SIG-M5 treated with dmso at 0.1 percent for 504 hours (cell line): Measurements from ENCODE around the gene RABGAP1L.
"Not testable (repeated sequence)": the region's sequence is repeated elsewhere in the genome, so short reads cannot be mapped to it uniquely, and the experiment has no call there.

ENCODE experiments used
- DNase-seq: peaks from one replicate; lab custom pipeline; 2025; ENCODE audit not compliant: unreplicated experiment; lab: John Stamatoyannopoulos, UW

RABGAP1L gene

DNA sequence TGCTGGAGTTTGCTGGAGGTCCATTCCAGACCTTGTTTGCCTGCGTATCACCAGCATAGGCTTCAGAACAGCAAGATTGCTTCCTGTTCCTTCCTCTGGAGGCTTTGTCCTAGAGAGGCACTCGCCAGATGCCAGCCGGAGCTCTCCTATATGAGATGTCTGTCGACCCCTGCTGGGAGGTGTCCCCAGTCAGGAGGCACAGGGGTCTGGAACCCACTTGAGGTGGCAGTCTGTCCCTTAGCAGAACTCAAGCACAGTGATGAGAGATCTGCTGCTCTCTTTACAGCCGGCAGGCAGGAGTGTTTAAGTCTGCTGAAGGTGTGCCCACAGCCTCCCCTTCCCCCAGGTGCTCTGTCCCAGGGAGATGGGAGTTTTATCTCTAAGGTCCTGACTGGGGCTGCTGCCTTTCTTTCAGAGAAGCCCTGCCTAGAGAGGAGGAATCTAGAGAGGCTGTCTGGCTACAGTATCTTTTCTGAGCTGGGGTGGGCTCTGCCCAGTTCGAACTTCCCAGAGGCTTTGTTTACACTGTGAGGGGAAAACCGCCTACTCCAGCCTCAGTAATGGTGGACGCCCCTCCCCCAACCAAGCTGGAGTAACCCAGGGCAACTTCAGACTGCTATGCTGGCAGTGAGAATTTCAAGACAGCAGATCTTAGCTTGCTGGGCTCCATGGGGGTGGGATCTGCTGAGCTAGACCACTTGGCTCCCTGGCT lies 493.4 kb downstream of the RABGAP1L start:
- DNase-seq: no peak

DNA sequence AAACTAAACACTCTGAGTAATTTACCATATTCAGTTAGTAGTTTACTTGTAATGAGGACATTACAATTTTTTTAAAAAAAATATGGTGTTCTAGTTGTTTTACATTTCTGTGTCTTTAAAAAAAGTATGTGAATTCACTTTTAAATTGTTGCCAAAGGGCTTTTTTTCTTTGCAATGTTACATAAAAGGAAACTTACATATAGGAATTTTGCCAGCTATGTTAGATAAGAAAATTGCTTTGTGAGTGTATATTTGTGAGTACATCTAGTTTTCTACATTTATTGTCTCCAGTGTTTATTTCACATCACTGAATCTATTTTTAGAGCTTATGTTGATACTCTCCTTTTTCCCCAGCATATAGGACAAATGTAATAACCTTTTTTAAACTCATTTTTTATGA lies 495.2 kb downstream of the RABGAP1L start:
- DNase-seq: no peak

DNA sequence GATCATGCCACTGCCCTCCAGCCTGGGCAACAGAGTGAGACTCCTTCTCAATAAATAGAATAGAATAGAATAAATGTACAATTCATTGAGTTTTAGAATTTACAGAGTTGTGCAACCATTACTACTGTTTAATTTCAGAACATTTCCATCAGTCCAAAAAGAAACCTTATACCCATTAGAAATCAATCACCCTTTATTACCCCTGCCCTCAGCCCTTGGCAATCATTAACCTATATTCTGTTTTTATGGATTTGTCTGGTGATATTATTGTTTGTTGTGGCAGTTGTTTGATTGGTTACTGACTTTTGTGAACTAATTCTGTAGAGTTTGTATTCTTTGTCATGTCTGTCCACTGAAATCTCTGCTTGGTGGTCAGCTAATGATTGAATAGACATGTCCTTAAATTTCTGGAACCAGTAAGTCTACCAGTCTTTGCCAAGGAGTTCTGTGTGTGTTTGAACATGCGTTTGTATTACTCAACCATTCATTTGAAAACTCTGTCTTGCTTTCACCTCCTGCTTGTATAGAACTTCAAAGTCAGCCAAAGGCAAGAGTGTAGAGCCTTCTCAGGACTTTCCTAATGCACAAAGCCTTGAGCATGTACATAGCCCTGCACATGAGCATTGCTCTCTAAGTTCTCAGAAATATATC lies 497.2 kb downstream of the RABGAP1L start:
- no peak for DNase-seq

DNA sequence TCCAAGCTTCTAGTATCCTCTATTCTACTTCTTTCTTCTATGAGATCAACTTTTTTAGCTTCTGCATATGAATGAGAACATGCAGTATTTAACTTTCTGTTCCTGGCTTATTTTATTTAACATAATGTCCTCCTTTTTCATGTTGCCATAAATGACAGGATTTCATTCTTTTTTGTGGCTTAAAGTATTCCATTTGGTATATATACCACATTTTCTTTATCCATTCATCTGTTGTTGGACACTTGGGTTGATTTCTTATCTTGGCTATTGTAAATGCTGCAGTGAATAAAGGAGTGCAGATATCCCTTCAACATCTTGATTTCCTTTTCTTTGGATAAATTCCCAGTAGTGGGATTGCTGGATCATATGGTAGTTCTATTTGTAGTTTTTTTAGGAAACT lies 498.1 kb downstream of the RABGAP1L start:
- DNase-seq: no peak

DNA sequence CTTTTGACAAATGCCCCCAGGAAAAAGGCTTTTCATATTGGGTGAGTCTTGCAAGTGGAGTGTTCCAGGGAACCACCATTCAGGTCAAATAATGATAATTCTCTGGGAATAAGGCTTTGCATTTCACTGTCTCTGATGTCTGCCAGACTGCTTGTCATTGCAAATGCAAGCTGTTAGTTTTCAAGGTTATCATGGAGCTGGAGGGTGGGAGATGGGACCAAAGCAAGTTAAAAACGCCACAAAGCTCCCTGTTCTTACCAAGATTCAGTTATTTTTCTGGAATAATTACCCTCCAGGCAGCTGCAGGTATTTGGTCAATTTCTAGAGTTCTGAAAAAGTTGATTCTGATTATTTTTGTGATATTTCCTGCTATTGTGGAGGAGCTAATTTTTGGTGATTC lies 498.6 kb downstream of the RABGAP1L start:
- DNase-seq: no peak

DNA sequence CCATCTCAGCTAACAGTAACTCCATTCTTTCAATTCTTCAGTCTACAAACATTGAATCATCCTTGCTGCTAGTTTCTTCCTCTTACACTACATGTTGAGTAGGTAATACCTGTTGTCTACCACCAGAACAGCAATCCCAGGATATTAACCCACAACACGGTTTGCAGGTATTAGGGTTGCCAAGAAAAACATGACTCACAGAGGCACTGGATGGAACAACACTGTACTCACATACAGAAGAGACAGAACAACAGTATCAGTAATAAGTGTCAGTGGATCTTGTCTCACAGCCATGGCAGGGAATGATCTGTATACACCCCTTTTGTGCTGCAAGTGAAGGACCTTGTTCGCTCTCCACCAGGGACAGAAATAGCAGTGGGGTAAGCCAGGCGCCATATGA lies 500.5 kb downstream of the RABGAP1L start:
- no peak for DNase-seq

DNA sequence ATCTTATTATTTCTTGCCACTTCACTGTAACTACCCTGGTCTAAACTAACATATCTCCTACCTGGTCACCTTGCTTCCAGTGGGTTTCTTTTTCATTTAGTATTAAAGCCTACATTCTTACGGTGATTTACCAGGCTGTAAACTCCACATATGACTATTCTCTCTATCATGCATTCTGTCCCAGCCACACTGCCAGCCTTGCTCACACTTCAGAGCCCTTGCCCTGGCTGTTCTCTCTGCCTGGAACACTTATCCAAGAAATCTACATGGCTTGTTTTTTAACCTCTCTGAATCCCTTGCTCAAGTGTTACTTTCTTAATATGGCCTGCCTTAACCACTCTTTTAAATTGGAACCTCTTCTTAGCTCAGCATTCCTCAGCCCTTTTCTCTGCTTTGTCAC lies 501.2 kb downstream of the RABGAP1L start:
- no peak for DNase-seq

DNA sequence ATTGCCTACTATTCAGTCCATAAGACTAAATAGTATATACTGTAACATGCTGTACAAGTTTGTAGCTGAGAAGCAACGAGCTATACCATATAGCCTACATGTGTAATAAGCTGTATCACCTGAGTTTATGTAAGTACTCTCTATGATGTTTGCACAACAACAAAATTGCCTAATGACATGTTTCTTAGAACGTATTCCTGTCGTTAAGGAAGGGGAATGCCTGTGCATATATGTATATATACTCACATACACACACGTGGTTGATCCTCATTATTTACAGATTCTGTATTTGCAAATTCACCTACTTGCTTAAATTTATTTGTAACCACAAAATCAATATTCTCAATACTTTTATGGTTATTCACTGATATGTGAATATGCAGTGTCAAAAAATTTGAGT lies 504.0 kb downstream of the RABGAP1L start:
- DNase-seq: no peak

DNA sequence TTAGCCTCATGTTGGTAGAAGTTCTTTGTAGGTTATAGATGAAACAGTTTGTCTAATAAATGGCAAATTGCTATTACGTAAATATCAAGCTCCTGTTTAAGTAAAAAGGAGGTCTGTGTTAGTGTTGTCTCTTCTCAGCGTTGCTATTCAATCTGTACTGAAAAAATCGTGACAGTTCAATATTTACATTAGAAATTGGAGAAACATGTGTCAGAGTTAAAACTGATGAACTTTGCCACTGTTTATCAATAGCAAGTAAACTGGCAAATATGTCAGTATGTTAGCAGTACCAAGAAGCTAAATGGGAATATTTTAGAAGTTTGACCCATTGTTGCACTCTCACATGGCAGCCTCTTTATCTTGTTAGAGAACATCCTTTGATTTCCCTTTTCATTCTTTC lies 506.9 kb downstream of the RABGAP1L start:
- DNase-seq: no peak

DNA sequence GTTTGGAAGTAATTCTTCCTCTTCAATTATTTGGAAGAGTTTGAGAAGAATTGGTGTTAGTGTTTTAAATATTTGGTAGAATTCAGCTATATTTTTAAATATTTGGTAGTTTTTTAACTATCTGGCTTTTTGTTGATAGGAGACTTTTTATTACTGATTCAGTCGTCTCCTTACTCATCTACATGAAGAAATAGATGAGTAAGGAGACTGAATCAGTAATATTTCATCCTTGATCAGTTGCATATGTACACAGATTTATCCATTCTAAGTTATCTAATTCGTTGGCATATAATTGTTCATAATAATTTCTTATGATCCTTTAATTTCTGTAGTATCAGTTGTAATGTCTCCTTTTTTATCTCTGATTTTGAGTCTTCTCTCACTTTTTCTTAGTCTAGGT lies 512.5 kb downstream of the RABGAP1L start:
- no peak for DNase-seq

DNA sequence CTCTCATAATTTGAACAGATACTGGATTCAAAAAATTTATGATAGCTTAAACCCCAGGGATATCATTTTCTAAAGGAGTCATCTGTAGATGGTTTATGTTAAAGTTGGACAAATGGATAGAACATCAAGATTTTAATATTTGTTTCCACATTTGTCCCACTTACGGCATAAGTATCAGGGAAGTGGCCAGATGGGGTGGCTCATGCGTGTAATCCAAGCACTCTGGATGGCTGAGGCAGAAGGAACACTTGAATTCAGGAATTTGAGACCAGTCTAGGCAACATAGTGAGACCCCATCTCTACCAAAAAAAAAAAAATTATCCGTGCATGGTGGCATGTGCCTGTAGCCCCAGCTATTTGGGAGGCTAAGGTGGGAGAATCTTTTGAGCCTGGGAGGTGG lies 517.5 kb downstream of the RABGAP1L start:
- DNase-seq: no peak

DNA sequence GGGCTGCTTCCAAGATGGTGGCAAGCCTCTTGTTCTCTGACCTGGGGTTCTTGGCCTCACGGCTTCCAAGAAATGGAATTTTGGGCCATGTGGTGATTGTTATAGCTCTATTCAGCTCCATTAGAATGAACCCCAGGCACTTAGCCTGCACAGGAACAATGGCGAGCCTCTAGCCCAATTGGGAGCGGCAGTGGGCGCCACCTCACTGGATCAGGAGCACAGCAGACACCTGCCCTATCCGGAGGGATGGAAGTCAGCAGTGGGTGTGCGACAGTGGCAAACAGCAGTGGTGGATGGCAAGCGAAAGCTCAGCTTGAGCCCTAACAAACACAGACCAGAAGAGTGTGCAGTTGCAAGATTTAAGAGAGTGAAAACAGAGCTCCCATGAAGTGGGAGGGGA lies 519.3 kb downstream of the RABGAP1L start:
- DNase-seq: no peak

DNA sequence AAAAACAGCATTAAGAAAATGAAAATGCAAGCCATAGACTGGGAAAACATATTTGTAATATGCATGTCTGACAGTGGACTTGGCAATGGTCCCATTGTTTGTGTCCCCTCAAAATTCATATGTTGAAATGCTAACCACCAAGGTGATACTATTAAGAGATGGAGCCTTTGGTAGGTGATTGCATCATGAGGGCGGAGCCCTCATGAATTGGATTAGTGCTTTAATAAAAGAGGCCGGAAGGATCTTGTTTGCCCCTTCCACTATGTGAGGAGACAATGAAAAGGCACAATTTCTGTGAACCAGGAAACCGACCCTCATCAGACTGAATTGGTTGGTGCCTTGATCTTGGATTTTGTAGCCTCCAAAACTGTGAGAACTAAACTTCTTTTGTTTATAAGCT lies 520.8 kb downstream of the RABGAP1L start:
- DNase-seq: no peak

DNA sequence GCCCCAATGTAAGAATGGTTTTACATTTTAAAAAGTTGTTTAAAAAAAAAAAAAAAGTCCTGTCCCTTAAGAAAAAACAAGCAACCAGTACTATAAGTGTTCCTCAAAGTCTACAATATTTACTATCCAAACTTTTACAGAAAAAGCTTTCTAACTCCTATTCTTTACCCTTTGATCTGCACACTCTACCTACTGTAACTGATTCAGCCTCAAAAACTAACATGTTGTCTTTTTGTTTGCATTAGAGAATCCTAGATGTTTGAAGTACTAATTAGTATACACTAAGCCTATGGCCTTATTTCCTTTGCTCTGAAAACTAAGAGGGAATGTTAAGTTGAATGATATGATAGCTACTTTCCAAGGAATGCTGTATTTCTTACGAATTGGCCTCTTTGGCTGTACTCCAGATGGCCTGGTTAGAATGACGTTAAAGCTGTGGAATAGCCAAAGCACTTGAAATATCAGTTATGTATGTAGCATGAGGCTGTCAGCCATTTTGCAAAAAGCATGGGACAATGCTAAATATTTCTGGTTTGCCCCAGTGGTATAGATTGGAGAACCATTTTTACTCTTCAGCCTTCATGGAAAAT lies 523.2 kb downstream of the RABGAP1L start:
- no peak for DNase-seq

DNA sequence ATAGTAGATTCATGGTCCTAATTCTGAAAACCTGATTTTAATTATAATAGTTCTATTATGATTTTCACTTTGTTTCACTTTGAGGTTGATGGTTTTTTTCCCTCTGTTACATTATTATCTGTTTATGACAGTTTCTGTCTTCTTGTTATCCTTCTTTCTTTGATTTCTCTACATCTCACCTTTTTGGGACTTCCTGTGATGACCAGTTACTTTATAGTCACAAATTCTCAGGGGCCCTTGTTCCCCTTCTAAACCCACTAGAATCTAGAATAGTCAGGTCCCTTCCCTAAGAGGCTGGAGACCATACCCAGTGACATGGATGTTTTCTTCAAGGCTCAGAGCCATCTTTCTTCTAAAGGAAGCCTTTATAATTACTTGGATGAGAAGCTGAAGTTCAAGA lies 526.9 kb downstream of the RABGAP1L start:
- no peak for DNase-seq

DNA sequence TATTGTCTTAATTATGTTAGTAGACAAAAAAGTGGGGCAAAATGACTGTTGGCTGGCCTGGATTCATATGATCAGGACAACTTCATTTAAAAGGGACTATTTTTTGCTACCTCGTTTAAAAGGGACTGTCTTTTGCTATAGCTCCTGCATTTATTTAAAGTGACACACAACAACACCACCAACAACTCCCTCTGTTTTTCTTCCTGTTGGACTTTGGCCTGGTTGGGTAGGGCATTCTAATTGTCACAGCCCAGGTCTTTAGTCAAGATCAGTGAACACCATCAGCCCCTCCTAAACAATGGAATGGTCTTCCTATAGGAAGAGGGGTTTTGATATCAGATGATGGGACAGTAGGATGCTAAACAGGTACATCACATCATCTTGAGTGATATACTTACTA lies 530.2 kb downstream of the RABGAP1L start:
- no peak for DNase-seq

DNA sequence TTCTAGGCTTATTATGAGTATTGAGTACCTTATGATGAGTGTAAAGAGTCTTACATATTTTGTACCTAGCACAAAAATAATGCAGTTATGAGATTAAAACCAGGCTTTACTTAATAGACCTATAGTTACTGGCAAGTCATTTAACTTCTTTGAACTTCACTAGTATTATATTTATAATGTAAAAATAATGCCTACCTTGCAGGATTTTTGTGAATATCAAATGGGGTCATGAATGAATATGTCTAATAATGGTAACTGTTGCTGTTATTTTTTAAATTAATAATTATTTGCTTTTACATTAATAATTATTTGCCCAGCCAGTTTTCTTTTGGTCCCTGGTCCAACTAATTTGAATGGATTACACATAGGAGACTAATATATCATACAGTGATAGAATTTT lies 530.9 kb downstream of the RABGAP1L start:
- DNase-seq: no peak

DNA sequence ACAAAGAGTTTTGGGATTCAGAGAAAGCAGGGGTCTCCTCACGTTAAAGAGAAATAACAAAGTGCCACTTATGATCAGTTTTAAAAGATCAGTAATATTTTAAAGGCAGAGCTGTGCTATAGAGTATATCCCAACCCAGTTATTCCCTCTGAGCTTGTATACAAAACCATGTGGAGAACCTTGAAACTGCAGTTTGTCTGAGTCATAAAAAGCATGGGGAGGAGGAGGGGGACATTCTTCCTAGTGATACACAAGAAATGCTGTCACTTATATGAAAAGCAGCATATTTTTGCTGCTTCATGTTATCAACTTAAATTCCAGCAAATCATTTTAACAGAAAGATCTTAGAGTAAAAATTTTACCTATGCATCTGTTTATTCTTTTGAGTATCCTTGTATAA lies 533.0 kb downstream of the RABGAP1L start:
- DNase-seq: no peak

DNA sequence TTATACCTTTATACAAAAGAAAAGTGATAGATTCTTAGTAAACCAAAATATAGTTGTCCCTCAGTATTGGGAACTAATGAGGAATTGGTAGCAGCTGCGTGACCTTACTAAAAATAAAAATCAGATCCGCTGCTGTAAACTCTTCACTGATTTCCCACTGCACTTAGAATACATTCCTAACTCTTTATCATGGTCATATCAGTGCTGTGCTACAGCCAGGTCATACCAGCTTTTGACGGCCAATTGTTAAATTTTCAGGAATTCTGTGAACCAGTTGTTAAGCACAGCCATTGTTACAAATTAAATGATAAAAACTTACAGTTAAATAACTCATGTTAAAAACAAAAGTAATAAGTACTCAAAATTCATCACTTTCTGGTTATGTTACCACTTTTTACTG lies 533.8 kb downstream of the RABGAP1L start:
- no peak for DNase-seq

DNA sequence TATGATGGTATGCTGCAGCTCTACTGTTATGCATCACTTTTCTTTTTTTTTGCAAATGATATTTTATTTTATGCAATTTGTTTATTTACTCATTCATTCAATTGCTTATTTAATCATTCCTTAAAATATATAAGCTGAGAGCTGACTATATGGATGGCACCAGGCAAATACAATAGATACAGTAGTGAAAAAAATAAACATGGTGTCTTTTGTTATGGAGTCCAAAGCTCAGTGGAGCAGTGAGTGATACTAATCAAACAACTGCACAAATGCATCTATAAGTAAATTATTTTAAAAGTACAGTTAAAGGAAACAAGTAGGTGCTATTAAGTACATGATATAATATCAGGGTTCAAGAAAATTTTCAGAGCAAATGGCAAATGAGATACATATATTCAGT lies 534.2 kb downstream of the RABGAP1L start:
- DNase-seq: not testable (repeated sequence)

DNA sequence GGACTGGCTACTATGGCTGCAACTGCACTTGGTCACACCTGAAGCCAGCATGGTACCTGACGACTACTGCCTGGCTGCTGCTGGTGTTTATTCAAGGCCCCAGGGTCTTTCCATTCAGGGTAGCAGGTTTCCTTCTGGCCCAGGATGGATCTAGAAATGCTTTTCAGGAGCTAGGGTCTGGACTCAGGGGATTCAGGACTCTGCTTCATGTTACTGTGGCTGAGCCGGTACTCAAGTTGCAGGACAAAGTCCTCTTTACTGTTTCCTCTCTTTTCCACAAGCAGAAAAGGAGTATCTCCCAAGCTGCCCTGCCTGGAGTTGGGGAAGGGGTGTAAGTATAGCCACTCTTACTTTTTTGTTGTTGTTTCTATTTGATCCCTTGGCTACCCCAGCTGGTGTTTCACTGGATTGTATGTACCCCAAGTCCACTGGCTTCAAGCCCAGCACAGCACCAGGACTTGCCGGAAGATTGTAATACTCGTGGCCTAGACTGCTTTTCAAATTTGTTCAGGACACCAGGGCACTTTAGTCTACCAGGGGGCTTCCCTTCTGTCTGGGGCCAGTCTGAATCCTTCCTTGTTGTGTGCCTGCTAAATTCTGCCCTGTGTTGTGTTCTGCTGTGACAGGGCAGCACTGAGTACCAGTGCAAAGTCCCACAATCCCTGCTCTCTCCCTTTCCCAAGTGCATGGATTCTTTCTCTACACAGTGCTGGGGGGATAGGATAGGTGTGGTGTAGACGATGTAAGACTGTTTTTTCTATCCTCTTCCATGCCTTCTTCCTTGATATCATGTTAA lies 536.9 kb downstream of the RABGAP1L start:
- no peak for DNase-seq

DNA sequence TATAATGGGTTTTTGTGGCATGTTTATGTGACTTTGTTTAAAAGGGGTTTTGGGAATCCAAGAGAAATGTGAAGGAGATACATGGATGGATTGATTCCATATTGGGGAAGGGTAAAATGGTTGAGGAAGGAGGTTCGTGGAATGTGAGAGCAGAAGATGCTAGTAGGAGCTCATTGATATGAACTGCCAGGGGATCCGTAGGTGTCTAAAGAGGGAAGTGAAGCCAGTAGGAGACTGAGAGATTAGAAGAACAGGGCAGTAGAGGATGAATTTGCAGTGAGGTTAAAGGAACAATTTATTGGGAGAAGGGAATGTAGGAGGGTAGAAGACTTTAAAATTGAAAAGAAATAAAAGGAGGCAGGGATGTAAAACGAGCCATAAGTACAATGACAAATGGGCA lies 541.0 kb downstream of the RABGAP1L start:
- DNase-seq: no peak
